Suprapubic skin (tissue), 4 donors: Measurements from ENCODE around the gene PPP1R11. TPM values are rescaled to one million over a fixed set of nuclear protein-coding genes. Genes with fewer than 3 reads are reported as not detected.
A peak's percentile ranks its signal among the peaks of the same experiment; 100 is the strongest.
"Not testable (repeated sequence)": the region's sequence is repeated elsewhere in the genome, so short reads cannot be mapped to it uniquely, and the experiment has no call there.

Experiments used
- DNase-seq, 2 donors: peaks; one replicate each; pipeline ENCODE4 v3.0.0-alpha.2; 2019; ENCODE audit warnings: low spot score in 2 of 2
- H3K27ac ChIP-seq: fragments of 200-600 bp; sonication (generic); one replicate; pipeline ENCODE4 v1.5.1; 2019
- H3K27me3 ChIP-seq: fragments of 200-600 bp; sonication (generic); one replicate; pipeline ENCODE4 v1.5.1; 2019
- H3K36me3 ChIP-seq: fragments of 200-600 bp; sonication (generic); one replicate; pipeline ENCODE4 v1.5.1; 2019
- H3K4me1 ChIP-seq: fragments of 200-600 bp; sonication (generic); one replicate; pipeline ENCODE4 v1.5.1; 2019
- H3K4me3 ChIP-seq: fragments of 200-600 bp; sonication (generic); one replicate; pipeline ENCODE4 v1.5.1; 2019; ENCODE audit warnings: mild to moderate bottlenecking
- H3K9me3 ChIP-seq: fragments of 200-600 bp; sonication (generic); one replicate; pipeline ENCODE4 v1.5.1; 2019
- EP300 ChIP-seq: sonication (generic); formaldehyde crosslinking; IDR thresholded peaks from one replicate; pipeline ENCODE4 v1.6.1; 2017; ENCODE audit warnings: antibody characterized with exemption
- POLR2A ChIP-seq, 2 donors: fragments of 450-650 bp; IDR thresholded peaks; one replicate each; pipeline ENCODE4 v1.6.1; 2017; ENCODE audit warnings: antibody characterized with exemption in 2 of 2, mild to moderate bottlenecking in 2 of 2, moderate library complexity in 2 of 2
- POLR2AphosphoS5 ChIP-seq, 3 donors: sonication (generic); formaldehyde crosslinking; IDR thresholded peaks; one replicate each; pipeline ENCODE4 v1.6.1; 2017; ENCODE audit warnings: antibody characterized with exemption in 3 of 3
- WGBS: methylation state at CpG from one replicate; pipeline ENCODE4 v1.1.5; 2018; 5-methylcytosine and 5-hydroxymethylcytosine counted together
- total RNA-seq, 4 donors: library from RNA; depleted of rRNA; stranded (reverse); fragments of >200 nt; gene quantifications; one replicate each; pipeline ENCODE4 v1.1.0, GENCODE V29; 2016
- TF ChIP-seq, protein P1 (sequence below), 2 donors: fragments of 200-600 bp in 1 of 2; fragments of 450-650 bp in 1 of 2; sonication (generic) in 1 of 2; IDR thresholded peaks; one replicate each; pipeline ENCODE4 v1.5.1; 2016 to 2019; ENCODE audit warnings: antibody characterized with exemption in 2 of 2, mild to moderate bottlenecking in 1 of 2, moderate library complexity in 1 of 2

Gene PPP1R11
- total RNA-seq, 4 donors from 2014 or later: 35.2 to 54.4 (median 44.2) TPM

DNA sequence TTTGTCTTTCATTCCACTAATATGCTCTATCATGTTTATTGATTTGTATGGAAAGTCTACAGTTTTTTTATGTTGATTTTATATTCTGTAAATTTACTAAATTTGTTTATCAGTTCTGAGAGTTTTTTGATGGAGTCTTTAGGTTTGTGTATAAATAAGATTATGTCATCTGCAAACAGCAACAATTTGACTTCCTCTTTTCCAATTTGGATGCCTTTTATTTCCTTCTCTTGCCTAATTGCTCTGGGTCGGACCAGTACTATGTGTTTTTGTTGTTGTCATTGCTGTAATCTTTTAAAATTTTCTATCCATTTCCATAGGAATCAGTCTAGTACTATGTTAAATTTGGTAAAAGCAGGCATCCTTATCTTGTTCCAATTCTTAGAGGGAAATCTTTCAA, 37.4 kb upstream of the PPP1R11 start:
- no peak overlapping the region for H3K27ac ChIP-seq
- no peaks in the 10 kb centered on the region for H3K27me3 ChIP-seq
- no peaks in the 10 kb centered on the region for H3K4me1 ChIP-seq
- H3K9me3 ChIP-seq: no peaks in the 10 kb centered on the region
- DNase-seq: no peak
- peaks cover 3% of the 10 kb centered on the region for H3K36me3 ChIP-seq
- TF ChIP-seq POLR2AphosphoS5 (IDR thresholded peaks at IDR 0.05) (no peak), POLR2A (IDR thresholded peaks at IDR 0.05) (no peak), EP300 (no peak)
- TF ChIP-seq, protein P1, sequence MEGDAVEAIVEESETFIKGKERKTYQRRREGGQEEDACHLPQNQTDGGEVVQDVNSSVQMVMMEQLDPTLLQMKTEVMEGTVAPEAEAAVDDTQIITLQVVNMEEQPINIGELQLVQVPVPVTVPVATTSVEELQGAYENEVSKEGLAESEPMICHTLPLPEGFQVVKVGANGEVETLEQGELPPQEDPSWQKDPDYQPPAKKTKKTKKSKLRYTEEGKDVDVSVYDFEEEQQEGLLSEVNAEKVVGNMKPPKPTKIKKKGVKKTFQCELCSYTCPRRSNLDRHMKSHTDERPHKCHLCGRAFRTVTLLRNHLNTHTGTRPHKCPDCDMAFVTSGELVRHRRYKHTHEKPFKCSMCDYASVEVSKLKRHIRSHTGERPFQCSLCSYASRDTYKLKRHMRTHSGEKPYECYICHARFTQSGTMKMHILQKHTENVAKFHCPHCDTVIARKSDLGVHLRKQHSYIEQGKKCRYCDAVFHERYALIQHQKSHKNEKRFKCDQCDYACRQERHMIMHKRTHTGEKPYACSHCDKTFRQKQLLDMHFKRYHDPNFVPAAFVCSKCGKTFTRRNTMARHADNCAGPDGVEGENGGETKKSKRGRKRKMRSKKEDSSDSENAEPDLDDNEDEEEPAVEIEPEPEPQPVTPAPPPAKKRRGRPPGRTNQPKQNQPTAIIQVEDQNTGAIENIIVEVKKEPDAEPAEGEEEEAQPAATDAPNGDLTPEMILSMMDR (IDR thresholded peaks at IDR 0.05): no peak
- WGBS: 93% methylated on average over 1 of the region's 1 CpG
- H3K4me3 ChIP-seq: no peak overlapping the region

DNA sequence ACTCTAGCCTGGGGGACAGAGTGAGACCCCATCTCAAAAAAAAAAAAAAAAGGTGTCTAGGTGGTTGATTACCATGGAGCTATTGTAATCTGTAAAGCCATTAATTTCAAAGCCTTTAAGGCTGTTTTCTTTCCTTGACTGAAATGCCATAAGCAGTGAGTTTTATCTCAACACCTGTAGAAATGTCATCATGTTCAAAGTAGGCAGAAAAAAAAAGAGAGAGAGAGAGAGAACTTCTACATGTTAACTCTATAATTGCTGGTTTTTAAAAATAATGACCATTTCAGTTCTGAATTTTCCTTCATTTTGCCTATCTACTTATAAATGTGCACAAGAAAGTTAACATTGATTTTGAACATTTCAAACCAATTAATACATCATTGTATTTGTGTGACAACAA, 35.6 kb upstream of the PPP1R11 start:
- TF ChIP-seq, protein P1 (IDR thresholded peaks at IDR 0.05): no peak
- TF ChIP-seq EP300: no peak
- no peak for TF ChIP-seq POLR2A (IDR thresholded peaks at IDR 0.05)
- TF ChIP-seq POLR2AphosphoS5 (IDR thresholded peaks at IDR 0.05): no peak
- peaks cover 3% of the 10 kb centered on the region for H3K36me3 ChIP-seq
- H3K9me3 ChIP-seq: no peaks in the 10 kb centered on the region
- no peaks in the 10 kb centered on the region for H3K4me1 ChIP-seq
- DNase-seq: no peak
- no peak overlapping the region for H3K4me3 ChIP-seq
- H3K27ac ChIP-seq: no peak overlapping the region
- no peaks in the 10 kb centered on the region for H3K27me3 ChIP-seq

DNA sequence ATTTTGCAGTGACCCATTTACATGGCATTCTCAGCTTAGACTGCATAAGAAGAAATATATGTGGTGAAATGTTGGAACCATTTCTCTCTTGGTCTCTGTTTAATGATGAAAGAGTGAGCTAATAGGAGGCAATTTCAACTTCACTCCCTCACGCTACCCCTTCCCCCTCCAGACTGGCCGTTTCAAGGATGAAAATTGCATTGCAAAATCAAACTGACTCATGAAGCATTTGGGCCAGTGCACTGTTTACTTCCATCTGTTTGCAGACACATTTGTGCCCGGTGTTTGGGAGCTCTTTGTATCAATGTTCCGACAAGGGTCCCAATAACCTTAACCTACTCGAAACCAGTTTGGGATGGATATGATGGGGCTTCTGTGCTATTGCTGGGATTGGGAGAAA, 33.6 kb upstream of the PPP1R11 start:
- not testable (repeated sequence) for DNase-seq, H3K27ac ChIP-seq, H3K4me1 ChIP-seq, H3K36me3 ChIP-seq, H3K27me3 ChIP-seq, H3K9me3 ChIP-seq, H3K4me3 ChIP-seq
- WGBS: 88% methylated on average over 5 of the region's 5 CpGs

DNA sequence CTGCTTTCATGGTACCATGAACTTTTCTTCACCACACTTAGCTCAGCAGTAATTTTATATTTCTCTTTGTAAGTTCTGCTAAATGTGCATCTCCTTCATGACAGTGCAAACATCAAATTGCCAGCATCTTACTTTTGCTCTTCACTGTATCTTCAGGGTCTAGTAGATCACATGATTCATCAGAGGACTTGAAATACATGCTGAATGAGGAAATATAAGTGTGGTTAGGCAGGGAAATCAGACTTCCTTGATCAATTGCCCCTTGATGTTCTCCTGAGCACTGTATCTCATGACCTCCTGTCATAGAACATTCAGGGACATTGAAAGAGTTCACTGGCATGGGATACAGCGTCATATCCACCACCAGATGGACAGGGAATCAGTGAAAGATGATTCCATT, 31.2 kb upstream of the PPP1R11 start:
- no peak overlapping the region for H3K27ac ChIP-seq
- H3K9me3 ChIP-seq: no peaks in the 10 kb centered on the region
- 92% methylated on average over 1 of the region's 1 CpG for WGBS
- no peaks in the 10 kb centered on the region for H3K4me1 ChIP-seq
- no peaks in the 10 kb centered on the region for H3K27me3 ChIP-seq
- no peak overlapping the region for H3K4me3 ChIP-seq
- peaks cover 3% of the 10 kb centered on the region for H3K36me3 ChIP-seq
- DNase-seq: no peak
- TF ChIP-seq EP300 (no peak), POLR2A (IDR thresholded peaks at IDR 0.05) (no peak), POLR2AphosphoS5 (IDR thresholded peaks at IDR 0.05) (no peak)
- TF ChIP-seq, protein P1 (IDR thresholded peaks at IDR 0.05): no peak

DNA sequence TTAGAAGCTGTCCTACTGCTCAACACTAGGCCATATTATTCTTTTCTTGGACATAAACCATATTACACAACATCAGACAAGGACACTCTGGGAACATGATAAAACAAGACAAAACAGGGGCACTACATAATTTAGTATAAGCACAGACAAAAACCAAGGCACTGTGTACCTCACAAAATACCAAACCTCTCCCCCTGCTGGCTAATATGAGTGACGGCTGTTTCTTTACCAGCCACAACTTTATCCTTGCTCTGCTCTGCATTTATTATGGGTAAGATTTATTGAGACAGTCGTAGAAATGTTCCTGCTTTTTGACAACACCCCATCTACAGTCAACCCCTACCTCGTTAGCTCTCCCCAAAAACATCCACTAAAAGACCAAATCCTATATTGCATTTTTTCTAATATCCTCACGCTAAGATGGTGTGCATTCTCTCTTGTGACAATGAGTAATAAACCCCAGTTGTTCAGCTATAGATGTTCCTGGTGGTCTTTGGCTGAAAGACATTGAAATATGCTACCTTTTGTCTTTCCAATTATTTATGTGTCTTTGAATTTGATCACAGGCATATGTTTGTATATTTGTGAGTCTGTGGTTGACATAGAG, 29.7 kb upstream of the PPP1R11 start:
- H3K27ac ChIP-seq: no peak overlapping the region
- WGBS: 38% methylated on average over 4 of the region's 4 CpGs
- DNase-seq: no peak
- no peaks in the 10 kb centered on the region for H3K9me3 ChIP-seq
- H3K4me1 ChIP-seq: no peaks in the 10 kb centered on the region
- H3K4me3 ChIP-seq: no peak overlapping the region
- H3K36me3 ChIP-seq: peaks cover 3% of the 10 kb centered on the region
- TF ChIP-seq, protein P1 (IDR thresholded peaks at IDR 0.05): peak in 1 of 2 donors; percentile 31
- TF ChIP-seq POLR2AphosphoS5 (IDR thresholded peaks at IDR 0.05) (no peak), POLR2A (IDR thresholded peaks at IDR 0.05) (no peak)
- H3K27me3 ChIP-seq: no peaks in the 10 kb centered on the region

DNA sequence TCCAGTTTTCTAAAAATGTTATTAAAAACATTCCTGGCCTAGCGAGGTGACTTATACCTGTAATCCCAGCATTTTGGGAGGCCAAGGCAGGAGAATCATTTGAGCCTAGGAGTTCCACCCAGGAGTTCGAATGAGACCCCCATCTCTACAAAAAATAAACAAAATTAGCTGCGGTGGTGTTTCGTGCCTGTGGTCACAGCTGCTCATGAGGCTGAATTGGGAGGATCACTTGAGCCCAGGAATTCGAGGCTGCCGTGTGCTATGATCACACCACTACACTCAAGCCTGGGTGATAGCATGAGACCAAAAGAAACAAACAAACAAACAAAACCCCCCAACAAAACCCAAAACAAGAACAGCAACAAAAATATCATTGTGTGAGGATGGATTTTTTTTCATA, 25.8 kb upstream of the PPP1R11 start:
- TF ChIP-seq POLR2A (IDR thresholded peaks at IDR 0.05) (no peak), EP300 (no peak), POLR2AphosphoS5 (IDR thresholded peaks at IDR 0.05) (no peak)
- TF ChIP-seq, protein P1 (IDR thresholded peaks at IDR 0.05): no peak
- DNase-seq: no peak
- 92% methylated on average over 6 of the region's 6 CpGs for WGBS
- H3K9me3 ChIP-seq: no peaks in the 10 kb centered on the region
- no peaks in the 10 kb centered on the region for H3K36me3 ChIP-seq
- H3K4me3 ChIP-seq: no peak overlapping the region
- H3K4me1 ChIP-seq: no peaks in the 10 kb centered on the region
- H3K27me3 ChIP-seq: no peaks in the 10 kb centered on the region
- H3K27ac ChIP-seq: no peak overlapping the region
